Spleen (tissue), 7 donors: Measurements from ENCODE around the gene LMCD1.

ENCODE experiments used
- POLR2A ChIP-seq, 3 donors: fragments of 450-650 bp; IDR thresholded peaks; one replicate each; pipeline ENCODE4 v1.5.1; 2017; ENCODE audit warnings: antibody characterized with exemption in 3 of 3, mild to moderate bottlenecking in 1 of 3
- POLR2AphosphoS5 ChIP-seq, 3 donors: sonication (generic); formaldehyde crosslinking; IDR thresholded peaks; one replicate each; pipeline ENCODE4 v1.5.1; 2017; ENCODE audit warnings: antibody characterized with exemption in 3 of 3
- TF ChIP-seq, protein P1 (sequence below), 11 experiments: fragments of 200-600 bp in 7 of 11; fragments of 450-650 bp in 4 of 11; sonication (generic) in 4 of 11; IDR thresholded peaks in 8 of 11; conservative IDR thresholded peaks in 3 of 11; 1 replicate in 7 of 11; 2 replicates in 4 of 11; pipeline versions ENCODE4 v1.4.0 to v1.8.0; 2016 to 2021; ENCODE audit warnings: antibody characterized with exemption in 11 of 11, inconsistent platforms in 4 of 11, mild to moderate bottlenecking in 1 of 11
- donor health status: DM: no; HTN: no; CAD: no; lungs with moderate emphysema.
- donor health status: DM: no; HTN: no; CAD: no.
- donor health status: DM: no; HTN: no; CAD: no.

GRCh38 chr3:8553405-8553804 is 51.8 kb downstream of the LMCD1 start:
- TF ChIP-seq, protein P1, sequence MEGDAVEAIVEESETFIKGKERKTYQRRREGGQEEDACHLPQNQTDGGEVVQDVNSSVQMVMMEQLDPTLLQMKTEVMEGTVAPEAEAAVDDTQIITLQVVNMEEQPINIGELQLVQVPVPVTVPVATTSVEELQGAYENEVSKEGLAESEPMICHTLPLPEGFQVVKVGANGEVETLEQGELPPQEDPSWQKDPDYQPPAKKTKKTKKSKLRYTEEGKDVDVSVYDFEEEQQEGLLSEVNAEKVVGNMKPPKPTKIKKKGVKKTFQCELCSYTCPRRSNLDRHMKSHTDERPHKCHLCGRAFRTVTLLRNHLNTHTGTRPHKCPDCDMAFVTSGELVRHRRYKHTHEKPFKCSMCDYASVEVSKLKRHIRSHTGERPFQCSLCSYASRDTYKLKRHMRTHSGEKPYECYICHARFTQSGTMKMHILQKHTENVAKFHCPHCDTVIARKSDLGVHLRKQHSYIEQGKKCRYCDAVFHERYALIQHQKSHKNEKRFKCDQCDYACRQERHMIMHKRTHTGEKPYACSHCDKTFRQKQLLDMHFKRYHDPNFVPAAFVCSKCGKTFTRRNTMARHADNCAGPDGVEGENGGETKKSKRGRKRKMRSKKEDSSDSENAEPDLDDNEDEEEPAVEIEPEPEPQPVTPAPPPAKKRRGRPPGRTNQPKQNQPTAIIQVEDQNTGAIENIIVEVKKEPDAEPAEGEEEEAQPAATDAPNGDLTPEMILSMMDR (IDR thresholded peaks at IDR 0.05 in 8 of 11, conservative IDR thresholded peaks at IDR 0.05 in 3 of 11): no peak
- TF ChIP-seq POLR2A (IDR thresholded peaks at IDR 0.05): no peak
- no peak for TF ChIP-seq POLR2AphosphoS5 (IDR thresholded peaks at IDR 0.05)
